Glutamatergic neuron (in vitro differentiated cells): Measurements from ENCODE around the gene ACAD10. TPM values are rescaled to one million over a fixed set of nuclear protein-coding genes. Genes with fewer than 3 reads are reported as not detected.
"Not testable (repeated sequence)": the region's sequence is repeated elsewhere in the genome, so short reads cannot be mapped to it uniquely, and the experiment has no call there.

ENCODE experiments used
- DNase-seq: peaks from one replicate; pipeline ENCODE4 v3.0.0; 2022
- H3K27ac Mint-ChIP-seq: one replicate; pipeline ENCODE4 v1.8.0; 2020; ENCODE audit warnings: mild to moderate bottlenecking, mixed read lengths, inconsistent platforms; ENCODE audit not compliant: unreplicated experiment
- H3K27me3 Mint-ChIP-seq: one replicate; pipeline ENCODE4 v1.8.0; 2020; ENCODE audit warnings: mild to moderate bottlenecking, moderate library complexity, mixed read lengths, inconsistent platforms; ENCODE audit not compliant: unreplicated experiment
- H3K36me3 Mint-ChIP-seq: one replicate; pipeline ENCODE4 v1.8.0; 2020; ENCODE audit warnings: mild to moderate bottlenecking, mixed read lengths, inconsistent platforms; ENCODE audit not compliant: unreplicated experiment
- H3K4me1 Mint-ChIP-seq: one replicate; pipeline ENCODE4 v1.8.0; 2020; ENCODE audit warnings: mild to moderate bottlenecking, low read depth, mixed read lengths, inconsistent platforms; ENCODE audit not compliant: unreplicated experiment
- H3K4me3 Mint-ChIP-seq: one replicate; pipeline ENCODE4 v1.8.0; 2020; ENCODE audit warnings: mild to moderate bottlenecking, mixed read lengths, inconsistent platforms; ENCODE audit not compliant: unreplicated experiment
- H3K9me3 Mint-ChIP-seq: one replicate; pipeline ENCODE4 v1.8.0; 2020; ENCODE audit warnings: mild to moderate bottlenecking, moderate library complexity, mixed read lengths, inconsistent platforms; ENCODE audit not compliant: unreplicated experiment
- total RNA-seq: library from RNA; stranded (reverse); fragmentation: NEBNext Ultra II Directional; extraction: Animal tissue kit (Norgen Biotek cat#: 25700); gene quantifications from one replicate; pipeline ENCODE4 v1.2.1, GENCODE V29; 2021; ENCODE audit not compliant: unreplicated experiment
- TF ChIP-seq, protein P1 (sequence below): fragments of 200-600 bp; sonication (generic); IDR thresholded peaks from one replicate; pipeline ENCODE4 v1.5.0; 2021; ENCODE audit not compliant: partially characterized antibody, unreplicated experiment

Gene ACAD10
- total RNA-seq, 1 donor from 2014 or later = 35.9 TPM

DNA sequence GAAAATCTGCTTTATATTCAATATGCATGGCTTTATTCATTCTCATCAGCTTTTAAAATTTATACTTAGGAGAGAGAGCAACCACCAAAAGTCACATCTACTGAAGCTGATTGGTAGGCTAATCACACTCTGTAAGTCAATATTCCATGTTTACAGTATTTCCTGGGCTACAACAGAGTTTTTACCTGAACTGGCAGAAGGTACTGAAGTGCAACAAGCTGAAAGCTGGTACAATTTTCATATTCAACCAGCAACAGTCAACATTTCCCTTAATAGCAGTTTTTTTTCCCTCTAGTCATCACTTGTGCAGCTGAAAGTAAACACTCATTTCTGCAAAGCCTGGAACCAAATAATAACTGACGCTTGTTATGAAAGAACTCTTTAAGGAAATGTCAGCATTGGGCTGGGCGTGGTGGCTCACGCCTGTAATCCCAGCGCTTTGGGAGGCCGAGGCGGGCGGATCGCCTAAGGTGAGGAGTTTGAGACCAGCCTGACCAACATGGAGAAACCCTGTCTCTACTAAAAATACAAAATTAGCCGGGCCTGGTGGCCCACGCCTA lies 13.0 kb upstream of the ACAD10 start:
- Mint-ChIP-seq H3K9me3 (no peaks in the 10 kb centered on the region), H3K4me3 (no peak overlapping the region), H3K4me1 (no peaks in the 10 kb centered on the region), H3K36me3 (no peaks in the 10 kb centered on the region), H3K27me3 (no peaks in the 10 kb centered on the region), H3K27ac (no peak overlapping the region)
- TF ChIP-seq, protein P1, sequence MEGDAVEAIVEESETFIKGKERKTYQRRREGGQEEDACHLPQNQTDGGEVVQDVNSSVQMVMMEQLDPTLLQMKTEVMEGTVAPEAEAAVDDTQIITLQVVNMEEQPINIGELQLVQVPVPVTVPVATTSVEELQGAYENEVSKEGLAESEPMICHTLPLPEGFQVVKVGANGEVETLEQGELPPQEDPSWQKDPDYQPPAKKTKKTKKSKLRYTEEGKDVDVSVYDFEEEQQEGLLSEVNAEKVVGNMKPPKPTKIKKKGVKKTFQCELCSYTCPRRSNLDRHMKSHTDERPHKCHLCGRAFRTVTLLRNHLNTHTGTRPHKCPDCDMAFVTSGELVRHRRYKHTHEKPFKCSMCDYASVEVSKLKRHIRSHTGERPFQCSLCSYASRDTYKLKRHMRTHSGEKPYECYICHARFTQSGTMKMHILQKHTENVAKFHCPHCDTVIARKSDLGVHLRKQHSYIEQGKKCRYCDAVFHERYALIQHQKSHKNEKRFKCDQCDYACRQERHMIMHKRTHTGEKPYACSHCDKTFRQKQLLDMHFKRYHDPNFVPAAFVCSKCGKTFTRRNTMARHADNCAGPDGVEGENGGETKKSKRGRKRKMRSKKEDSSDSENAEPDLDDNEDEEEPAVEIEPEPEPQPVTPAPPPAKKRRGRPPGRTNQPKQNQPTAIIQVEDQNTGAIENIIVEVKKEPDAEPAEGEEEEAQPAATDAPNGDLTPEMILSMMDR = no peak
- no peak for DNase-seq

DNA sequence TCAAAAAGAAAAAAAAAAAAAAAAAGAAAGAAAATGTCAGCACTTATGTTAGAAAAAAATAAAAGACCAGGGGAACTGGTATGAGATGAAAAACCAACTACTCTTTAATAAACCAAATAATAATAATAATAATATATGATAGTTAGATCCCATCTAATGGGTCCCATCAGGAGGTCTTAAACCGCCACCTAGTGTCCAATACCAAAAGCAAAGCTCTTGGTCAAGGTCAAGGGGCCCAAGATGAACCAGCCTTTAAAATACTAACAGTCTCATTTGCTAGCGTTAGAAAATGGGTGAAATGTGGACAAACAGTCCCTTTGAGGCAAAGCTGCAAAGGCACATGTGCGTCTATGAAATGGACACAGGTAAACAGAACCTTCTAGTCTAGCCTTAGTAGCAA lies 12.3 kb upstream of the ACAD10 start:
- H3K4me1 Mint-ChIP-seq = no peaks in the 10 kb centered on the region
- DNase-seq = no peak
- no peak overlapping the region for H3K27ac Mint-ChIP-seq
- no peaks in the 10 kb centered on the region for H3K9me3 Mint-ChIP-seq
- no peaks in the 10 kb centered on the region for H3K27me3 Mint-ChIP-seq
- no peak overlapping the region for H3K4me3 Mint-ChIP-seq
- TF ChIP-seq, protein P1 = peak; percentile 53
- H3K36me3 Mint-ChIP-seq = no peaks in the 10 kb centered on the region

DNA sequence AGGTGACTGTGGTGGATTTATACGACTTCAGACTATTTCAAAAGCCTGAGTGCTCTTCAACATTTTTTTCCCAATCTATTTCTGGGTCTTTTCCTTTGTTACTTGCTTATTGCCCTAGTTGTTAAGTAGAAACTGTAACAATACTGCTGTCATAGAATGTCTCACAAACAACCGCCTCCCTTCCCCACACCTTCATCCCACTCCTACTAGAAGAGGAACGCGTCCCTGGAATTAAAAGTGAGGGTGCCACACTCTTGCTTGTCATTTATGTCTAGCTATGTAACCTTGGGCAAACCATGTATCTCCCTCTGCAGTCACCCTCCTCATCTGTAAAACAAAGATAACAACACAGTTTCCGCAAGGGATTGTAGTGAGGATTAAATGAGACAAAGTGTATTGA lies 8.7 kb upstream of the ACAD10 start:
- TF ChIP-seq, protein P1 = no peak
- Mint-ChIP-seq H3K4me1 (no peaks in the 10 kb centered on the region), H3K4me3 (no peak overlapping the region), H3K27me3 (no peaks in the 10 kb centered on the region), H3K27ac (no peak overlapping the region), H3K36me3 (no peaks in the 10 kb centered on the region), H3K9me3 (no peaks in the 10 kb centered on the region)
- DNase-seq = no peak

DNA sequence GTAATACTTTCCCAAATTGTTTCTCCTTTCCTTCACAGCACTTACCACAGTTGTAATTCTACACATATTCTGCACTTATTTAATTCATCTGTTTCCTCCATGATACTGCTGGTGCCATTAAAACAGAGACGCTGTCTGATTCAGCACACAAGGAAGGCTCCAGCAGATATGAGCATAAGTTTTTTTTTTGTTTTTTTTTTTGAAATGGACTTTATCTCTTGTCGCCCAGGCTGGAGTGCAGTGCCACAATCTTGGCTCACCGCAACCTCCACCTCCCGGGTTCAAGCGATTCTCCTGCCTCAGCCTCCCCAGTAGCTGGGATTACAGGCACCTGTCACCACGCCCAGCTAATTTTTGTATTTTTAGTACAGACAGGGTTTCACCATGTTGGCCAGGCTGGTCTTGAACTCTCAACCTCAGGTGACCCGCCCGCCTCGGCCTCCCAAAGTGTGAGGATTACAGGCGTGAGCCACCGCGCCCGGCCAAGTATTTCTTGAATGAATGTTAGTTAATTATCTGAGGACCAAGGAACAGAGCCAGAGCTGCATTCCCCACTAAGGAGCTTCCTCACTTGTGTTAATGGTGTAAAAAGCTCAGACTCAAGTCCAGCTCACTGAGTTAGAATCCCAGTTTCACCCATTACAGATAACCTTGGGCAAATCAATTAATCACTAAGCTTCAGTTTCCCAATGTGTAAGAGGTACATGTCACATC lies 1.2 kb upstream of the ACAD10 start:
- Mint-ChIP-seq H3K27ac (peak overlapping the region; percentile 93), H3K4me3 (peak overlapping the region; percentile 99)
- not testable (repeated sequence) for H3K4me1 Mint-ChIP-seq, H3K9me3 Mint-ChIP-seq, H3K36me3 Mint-ChIP-seq, H3K27me3 Mint-ChIP-seq, DNase-seq

DNA sequence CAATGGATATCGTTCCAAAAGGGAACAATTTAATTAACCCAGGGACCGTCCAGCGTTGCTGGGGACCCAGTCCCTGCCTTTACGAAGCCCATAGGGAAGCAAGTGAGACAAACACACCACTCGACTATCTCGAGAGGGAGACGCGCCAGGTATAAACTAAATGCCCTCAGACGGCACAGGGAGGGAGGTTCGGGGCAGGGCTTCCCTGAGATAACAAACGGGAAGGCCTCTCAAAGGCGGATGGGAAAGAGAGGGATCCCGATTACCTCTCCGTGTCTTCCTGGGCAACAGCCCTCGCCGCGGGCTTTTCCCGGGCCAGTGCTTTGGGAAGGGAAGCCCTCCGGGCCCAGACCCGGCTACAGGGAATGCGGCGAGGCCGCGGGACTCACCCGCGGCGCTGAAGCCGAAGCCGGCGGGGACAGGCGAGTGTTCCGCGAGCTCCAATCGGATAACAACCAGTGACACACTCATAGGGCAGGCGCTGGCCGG lies 487 bp upstream of the ACAD10 start:
- DNase-seq = no peak
- Mint-ChIP-seq H3K27me3 (no peaks in the 10 kb centered on the region), H3K9me3 (peaks cover 4% of the 10 kb centered on the region), H3K4me3 (peak overlapping the region; percentile 99), H3K4me1 (peaks cover 9% of the 10 kb centered on the region), H3K27ac (peak overlapping the region; percentile 93), H3K36me3 (no peaks in the 10 kb centered on the region)
- TF ChIP-seq, protein P1 = no peak
